GM10266 (cell line): ENCODE results near the gene OMG.

ENCODE experiments used
- DNase-seq: peaks from one replicate; pipeline ENCODE4 v3.0.0; 2012; ENCODE audit errors: extremely low spot score
- TF ChIP-seq, protein P1 (sequence below): IDR thresholded peaks from 2 replicates; pipeline ENCODE4 v1.5.1; 2012; ENCODE audit warnings: mild to moderate bottlenecking, low read depth; ENCODE audit not compliant: control insufficient read depth, insufficient read depth; ENCODE audit errors: missing control alignments

OMG gene

DNA sequence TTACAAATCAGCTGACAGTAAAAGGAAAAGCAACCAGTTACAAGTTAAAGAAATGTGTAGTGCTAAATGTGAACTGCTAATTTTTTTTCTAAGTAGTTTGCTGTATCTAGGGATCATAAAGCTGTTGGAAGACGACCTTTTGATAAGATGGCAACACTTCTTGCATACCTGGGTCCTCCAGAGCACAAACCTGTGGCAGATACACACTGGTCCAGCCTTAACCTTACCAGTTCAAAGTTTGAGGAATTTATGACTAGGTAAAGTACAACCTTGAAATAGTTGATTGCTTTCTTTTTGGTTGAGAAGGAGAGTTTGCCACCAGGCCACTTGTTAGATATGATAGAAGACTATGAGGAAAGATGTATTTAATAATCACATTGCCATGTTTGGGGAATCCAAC lies 35.4 kb downstream of the OMG start:
- TF ChIP-seq, protein P1, sequence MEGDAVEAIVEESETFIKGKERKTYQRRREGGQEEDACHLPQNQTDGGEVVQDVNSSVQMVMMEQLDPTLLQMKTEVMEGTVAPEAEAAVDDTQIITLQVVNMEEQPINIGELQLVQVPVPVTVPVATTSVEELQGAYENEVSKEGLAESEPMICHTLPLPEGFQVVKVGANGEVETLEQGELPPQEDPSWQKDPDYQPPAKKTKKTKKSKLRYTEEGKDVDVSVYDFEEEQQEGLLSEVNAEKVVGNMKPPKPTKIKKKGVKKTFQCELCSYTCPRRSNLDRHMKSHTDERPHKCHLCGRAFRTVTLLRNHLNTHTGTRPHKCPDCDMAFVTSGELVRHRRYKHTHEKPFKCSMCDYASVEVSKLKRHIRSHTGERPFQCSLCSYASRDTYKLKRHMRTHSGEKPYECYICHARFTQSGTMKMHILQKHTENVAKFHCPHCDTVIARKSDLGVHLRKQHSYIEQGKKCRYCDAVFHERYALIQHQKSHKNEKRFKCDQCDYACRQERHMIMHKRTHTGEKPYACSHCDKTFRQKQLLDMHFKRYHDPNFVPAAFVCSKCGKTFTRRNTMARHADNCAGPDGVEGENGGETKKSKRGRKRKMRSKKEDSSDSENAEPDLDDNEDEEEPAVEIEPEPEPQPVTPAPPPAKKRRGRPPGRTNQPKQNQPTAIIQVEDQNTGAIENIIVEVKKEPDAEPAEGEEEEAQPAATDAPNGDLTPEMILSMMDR, result no peak
- DNase-seq, result no peak

DNA sequence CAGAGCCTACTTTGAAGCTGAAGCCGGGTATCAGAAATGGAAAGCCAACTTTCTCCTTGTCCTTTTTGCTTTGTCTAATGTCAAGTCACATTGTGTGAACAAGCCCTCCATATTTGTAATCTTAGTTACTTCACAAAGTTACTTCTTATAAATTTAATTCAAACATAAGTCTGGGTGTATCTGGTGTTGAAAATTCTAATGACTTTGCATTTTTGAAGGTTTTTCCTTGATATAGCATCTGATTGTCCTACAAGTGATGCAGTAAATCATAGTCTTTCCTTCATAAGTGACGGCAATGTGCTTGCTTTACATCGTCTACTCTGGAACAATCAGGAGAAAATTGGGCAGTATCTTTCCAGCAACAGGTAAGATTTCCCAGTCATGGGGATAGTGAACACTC lies 36.9 kb downstream of the OMG start:
- TF ChIP-seq, protein P1, result no peak
- DNase-seq, result no peak

DNA sequence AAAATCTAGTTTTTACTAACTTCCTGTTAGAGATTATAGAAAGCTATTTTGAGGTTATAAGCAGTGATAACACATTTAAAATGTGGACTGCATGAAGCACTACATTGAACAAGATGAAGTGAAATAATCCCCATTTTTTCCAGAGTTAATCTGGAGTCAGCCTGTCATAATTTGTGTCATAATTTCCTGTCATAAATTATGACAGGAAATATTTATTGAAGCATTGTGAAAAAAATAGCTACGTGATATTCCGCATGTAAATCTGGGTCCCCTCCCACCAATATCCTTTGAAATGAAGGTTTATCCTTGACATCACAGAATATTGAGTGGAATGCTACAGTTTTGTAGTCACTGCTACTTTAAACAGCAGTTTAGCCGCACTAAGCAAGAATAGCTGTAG lies 40.1 kb downstream of the OMG start:
- TF ChIP-seq, protein P1, result no peak
- DNase-seq, result no peak

DNA sequence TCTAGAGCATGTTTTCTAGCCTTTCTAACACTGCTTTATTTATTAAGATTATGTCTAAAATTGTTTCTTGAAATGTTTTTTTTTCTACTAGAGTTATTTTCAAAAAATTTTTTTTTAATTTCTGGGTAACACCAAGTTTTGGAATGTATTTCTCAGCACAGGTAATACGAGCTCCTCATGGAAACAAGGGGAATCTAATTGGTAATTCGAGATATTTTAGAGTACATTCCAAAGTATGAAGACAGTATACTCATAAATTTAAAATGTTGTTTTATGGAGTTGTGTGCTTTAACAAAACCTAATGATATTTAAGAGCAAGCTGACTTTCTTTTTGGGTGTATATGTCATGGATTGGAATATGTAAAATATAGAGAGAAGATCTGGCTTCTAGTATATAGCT lies 42.4 kb downstream of the OMG start:
- no peak for DNase-seq
- TF ChIP-seq, protein P1, result no peak

DNA sequence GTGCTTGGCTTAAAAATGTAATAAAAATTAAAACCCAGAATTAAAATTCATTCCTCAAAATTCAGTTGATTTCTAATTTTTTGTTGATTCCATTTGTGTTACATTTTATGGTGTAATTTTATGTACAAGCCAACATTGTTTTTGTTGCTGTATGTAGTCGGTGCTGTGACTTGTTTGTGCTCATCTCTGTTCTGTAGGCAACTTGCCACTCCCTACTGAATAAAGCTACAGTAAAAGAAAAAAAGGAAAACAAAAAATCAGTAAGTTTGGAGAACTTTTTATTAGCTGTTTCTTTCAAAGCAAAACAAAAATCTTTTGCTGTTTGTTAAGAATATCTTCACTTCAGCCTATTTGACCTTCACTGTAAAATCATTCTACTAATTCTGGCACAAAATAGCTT lies 44.3 kb downstream of the OMG start:
- DNase-seq, result no peak
- TF ChIP-seq, protein P1, result no peak

DNA sequence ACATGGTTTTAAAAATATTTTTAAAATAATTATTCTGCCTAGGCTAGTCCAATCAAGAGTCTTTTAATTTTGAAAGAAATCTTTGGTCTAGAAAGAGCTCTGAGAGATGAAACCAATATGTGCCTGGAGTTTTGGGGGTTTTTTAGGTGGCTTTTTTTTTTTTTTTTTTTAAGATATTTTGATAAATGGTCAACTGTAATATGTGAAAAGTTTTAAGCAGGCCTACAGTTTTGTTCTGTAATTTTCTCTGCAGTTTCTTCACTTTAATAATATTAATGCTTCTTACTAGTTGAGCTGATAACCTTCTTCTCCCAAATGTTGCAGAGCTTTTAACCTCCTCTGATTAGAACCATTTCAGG lies 45.1 kb downstream of the OMG start:
- no peak for DNase-seq
- TF ChIP-seq, protein P1, result no peak

DNA sequence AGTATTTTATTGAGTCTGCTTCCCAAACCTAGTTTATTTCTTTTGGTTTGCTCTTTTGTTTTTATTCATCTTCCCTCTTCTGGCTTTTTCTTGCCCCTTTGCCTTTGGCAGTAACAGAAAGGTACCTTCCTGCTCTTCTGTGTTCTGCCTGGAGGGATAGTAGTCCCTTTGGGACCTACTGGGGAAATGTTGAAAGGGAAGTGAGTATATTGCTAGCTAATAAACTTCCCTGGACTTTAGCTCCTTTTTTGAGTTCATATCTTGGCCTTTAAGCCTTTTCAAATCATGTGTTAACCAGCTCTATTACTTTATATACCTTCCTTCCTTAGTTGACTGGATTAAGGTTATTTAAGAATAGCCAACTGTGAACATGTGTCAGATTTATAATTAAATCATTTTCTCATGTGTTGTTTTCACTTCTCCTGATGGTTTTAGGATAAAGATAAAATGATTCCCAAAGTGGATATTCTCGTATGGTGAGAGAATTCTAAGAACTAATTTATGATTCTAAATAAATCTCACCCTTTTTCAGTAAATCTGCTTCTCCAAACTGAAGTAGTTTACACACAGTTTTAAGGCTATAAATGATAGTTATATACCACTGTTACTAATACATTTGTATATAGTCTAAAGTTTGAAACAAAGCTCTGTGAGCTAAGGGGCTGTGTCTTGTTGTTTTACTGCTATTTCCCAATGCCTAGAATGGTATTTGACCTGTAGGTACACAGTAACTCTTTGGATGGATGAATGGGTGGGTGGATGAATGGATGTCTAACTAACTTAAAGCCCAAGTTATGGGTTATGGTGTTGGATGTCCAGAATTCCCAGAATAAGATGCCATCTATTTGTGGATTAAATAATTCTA lies 45.7 kb downstream of the OMG start:
- no peak for DNase-seq
- TF ChIP-seq, protein P1, result no peak
